CD1c-positive myeloid dendritic cell (primary cell): ENCODE data around the gene CACNB4.
A peak's percentile ranks its signal among the peaks of the same experiment; 100 is the strongest.

Experiments used
- DNase-seq: peaks from one replicate; pipeline ENCODE4 v3.0.0-alpha.2; 2016; ENCODE audit errors: extremely low spot score

The CACNB4 gene

DNA sequence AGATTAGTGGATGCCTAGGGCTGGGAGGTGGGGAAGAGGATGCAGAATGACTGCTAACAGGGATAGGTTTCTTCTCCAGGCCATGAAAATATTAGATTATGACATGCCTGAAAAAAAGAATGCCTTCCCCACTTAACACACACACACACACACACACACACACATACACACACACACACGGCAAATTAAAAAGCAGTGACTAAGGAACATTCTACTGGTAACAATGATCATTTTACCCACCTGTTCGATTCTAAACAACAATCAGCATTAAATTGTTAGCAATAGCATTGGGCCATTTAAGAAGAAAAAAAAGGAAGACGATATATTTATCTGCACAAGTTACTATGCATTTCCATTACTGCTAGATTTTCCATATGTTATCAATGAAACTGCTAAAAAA lies 10.8 kb downstream of the CACNB4 start:
- no peak for DNase-seq

DNA sequence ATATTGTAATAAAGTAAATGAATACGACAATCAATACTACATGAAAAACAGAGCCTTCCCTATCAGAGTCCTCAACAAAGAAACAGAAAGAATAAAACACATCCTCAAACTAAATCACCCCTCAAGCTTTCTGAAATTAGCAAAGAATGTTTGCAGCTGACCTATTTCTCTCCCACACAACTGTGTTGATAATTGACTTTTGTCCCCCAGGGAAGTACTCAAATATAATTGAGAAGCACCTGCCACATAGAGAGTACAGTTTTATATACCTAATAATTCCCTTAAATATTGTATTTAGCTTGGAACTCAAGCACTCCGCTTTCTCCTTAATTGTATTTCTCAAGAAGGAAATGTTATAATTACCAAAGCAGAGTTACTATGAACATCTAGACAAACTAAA lies 12.6 kb downstream of the CACNB4 start:
- no peak for DNase-seq

DNA sequence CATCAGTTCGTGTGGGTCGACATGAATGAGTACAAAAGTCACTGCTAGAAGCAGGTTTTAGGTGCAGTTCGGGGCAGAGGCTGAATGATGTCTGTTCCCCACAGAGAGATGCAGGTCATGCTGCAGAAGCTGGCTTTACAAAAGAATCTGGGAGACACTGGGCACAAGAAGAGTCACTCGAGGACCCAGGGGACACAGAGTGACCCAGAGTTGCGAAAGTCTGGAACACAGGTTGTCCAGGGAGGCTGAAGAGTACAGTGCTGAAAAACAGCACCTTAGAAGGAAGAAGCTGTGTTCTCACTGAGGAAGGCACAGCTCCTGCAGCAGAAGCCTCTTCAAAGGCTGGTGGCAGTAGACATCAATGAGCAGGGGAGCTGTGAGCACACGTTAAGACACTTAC lies 14.8 kb downstream of the CACNB4 start:
- no peak for DNase-seq

DNA sequence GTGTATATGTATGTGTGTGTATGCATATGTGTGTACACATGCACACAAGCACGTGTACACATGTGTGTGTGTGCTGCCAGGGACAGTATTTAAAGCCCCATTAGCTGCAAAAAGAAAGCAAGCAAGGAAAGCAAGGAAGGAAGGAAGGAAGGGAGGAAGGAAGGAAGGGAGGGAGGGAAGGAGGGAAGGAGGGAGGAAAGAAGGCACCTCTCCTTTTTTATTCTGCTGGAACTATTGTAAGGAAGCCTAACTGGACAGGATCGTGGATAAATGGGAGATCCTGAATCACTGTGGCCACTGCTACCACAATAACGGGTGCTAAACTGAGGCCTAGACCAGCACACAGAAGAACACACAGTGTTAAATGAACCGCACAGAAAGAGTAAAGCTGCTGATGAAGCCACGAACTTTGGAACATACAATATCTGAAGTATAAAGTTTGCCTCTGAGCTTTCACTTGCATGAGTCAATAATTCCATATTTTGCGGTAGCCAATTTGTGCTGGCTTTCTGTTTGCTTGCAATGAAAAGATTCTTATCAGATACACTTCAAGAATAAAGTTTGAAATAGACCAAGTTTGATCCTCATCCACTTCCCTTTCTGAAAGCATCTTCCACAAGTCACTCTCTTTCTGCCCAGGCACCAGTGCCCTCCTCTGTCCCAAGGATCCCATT lies 15.5 kb downstream of the CACNB4 start:
- DNase-seq: no peak

DNA sequence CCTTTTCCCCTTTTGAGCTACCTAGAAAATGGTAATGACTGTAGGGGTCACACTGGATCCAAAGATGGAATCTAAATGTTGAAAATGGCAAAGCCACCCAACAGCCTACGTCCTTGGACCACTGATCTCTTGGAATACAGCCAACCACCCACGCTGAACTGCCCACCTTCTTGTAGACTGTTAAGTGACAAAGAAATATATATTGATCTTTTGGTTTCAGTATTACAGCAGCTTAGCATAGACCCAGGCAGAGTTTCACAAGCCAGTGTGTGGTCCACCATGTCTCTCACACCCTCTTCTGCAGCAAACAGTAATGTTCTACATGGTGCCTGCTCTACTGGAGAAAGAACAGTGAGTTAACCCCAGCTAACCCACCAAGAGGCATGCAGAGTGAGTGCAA lies 20.2 kb downstream of the CACNB4 start:
- no peak for DNase-seq

DNA sequence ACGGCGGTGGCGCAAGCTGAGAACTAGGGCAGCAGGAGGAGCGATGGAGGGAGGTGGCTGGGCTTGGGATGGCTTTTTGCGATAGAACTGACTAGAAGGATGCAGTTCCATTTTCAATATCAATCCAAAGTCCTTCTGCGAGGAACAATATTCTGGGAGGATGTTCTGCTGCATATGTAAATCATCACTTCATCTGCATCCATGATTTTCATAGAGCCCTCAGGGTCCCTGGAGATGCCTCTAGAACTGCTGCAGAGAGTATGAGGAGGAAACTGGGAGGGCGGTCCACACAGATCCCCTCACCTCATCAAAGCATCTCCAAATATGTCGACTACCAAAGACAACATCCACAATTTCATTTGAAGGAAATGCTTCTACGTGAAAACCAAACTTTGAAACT lies 20.8 kb downstream of the CACNB4 start:
- no peak for DNase-seq

DNA sequence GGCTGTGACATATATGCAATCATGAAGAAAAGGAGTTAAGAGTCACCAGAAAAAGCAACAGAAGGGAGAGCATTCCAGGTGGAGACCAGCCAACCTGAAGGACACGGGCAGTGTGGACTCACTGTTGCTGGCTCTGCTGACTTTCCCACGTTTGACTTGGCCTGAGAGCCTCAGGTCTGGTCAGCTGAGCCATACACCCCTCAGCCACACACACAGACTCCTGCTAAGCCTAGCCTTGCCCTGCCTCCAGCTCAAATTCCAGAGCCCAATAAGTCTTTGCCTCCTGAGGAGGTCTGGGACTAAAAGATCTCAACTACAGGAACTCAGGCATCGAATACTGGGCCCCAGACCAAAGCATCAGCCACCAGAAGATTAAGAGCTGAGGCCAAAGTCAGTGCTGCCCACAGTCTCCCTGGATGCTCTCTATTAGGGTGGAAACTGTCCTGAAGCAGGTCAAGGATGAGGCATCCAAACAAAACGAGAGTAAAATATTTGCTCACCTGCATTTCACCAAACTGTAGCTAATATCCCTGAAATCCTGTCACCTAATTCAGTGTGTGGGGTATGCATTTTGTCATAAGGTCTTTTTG lies 23.3 kb downstream of the CACNB4 start:
- no peak for DNase-seq

DNA sequence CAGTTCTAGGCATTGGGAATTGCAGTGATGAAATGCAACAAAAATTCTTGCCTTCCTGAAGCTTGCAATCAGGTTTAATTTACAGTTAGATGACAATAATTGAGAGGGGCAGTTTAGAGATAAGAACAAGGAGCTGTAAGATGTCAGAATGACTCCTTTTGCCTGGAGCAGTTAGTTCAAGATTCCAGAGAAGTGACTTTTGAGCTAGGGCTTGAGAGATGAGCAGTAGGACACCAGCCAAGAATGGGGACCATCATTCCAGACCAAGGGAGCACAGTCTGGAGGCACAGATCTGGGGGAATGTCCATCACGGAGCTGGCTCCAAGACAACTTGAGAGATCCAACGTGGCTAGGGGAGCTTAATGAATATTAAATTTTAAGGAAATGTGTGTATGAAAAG lies 26.8 kb downstream of the CACNB4 start:
- no peak for DNase-seq

DNA sequence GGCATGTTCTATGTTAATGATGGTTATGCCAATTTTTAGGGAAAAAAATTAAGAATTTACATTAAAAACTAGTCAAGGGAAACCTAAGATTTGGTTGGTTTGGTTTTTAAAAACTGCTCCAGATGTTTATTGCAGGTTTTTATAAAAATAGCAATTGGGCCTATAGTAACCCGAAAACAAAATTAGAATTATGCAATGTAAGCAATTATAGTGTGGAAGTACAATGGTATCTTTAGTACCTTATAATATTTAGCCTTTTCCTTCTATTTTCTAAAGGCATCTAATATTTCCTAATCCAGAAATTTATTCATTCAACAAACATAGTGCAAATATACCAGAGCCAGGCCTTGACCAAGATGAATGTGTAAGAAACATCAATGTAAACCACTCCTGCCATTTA lies 27.3 kb downstream of the CACNB4 start:
- DNase-seq: no peak

DNA sequence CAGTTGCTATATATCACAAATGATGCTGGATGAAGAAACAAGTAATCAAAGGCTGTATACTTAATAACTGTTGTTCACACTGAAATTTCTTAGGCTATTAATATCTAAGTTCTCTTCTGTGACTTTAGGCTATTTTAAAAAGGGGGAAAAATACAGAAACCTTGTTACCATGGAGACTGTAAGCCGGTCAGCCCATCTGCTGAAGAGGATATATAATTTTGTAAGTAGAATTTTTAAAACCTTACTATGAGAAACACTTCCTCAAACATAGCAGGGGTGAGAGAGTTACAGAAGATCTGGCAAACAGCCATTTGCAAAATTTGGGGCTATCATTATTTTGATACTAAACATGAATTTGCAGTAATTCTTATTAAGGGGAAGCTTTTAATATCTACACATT lies 27.8 kb downstream of the CACNB4 start:
- DNase-seq: peak; percentile 27

DNA sequence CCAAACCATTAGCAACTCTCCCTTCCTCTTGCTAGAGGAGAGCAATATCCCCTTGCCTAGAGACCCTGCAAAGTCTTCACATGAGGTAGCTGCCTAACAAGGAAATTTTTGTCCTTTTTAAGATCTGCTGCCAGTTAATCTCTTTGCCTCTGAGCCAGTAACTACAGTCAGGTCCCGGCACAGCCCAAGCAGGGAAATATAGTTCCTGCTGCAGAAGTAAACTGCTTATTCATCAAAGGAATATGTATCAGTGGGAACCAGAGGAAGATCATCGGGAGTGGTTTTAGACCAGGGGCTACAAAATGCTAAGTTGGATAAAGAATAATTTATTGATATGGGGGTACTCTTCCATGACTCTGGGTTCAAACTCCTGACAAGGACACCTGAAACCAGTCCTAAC lies 30.6 kb downstream of the CACNB4 start:
- DNase-seq: no peak

DNA sequence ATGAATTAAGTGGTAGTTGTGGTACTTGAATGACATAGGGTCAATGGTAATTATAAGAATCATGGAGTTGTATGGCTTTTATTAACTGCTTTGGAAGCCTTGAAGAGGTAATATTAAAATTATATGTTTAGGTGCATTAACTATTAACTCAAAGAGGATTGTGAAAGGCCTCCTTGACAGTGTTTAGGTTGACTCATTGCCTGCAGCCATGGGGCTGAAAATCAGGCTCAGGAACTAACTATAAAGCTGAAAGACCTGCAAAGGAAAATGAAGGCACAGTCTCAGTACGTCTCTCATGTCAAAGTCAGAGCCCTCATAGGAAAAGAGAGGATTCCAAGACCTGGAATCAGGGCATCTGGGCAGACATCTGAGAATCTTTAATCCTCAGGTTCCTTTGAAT lies 31.0 kb downstream of the CACNB4 start:
- no peak for DNase-seq

DNA sequence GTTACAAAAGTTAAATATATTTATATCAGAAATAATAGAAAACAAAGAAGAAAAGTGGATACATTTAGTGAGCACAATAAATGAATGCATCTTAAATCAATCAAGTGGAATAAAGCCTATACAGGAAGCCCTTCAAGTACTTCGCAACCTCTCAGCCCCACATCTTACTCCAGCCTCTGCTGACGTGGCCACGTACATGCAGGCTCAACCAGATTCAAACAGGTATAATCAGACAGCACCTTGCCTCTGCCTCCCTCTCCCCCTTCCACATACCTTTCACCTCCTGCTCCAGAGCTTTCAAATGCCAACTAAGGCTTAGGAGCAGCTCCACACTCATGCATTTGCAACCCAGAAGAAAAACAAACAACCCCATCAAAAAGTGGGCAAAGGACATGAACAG lies 32.9 kb downstream of the CACNB4 start:
- no peak for DNase-seq

DNA sequence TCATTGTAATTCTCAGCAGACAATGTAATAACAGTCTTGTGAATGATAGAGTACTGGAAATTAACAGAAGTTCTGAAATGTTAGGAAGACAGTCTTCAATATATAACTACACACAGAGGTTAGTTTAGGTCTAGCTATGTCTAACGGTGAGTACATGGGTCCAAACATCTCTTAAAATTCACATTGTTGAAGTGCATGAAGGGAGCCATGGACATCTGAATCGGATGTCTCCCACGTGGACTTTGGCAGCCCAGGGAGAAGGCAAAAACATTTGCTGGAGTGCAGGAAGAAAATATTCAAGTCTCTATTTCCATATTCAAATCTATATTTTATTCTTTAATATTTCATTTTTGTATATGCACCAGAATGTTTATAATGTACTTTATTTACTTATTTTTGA lies 34.8 kb downstream of the CACNB4 start:
- DNase-seq: no peak

DNA sequence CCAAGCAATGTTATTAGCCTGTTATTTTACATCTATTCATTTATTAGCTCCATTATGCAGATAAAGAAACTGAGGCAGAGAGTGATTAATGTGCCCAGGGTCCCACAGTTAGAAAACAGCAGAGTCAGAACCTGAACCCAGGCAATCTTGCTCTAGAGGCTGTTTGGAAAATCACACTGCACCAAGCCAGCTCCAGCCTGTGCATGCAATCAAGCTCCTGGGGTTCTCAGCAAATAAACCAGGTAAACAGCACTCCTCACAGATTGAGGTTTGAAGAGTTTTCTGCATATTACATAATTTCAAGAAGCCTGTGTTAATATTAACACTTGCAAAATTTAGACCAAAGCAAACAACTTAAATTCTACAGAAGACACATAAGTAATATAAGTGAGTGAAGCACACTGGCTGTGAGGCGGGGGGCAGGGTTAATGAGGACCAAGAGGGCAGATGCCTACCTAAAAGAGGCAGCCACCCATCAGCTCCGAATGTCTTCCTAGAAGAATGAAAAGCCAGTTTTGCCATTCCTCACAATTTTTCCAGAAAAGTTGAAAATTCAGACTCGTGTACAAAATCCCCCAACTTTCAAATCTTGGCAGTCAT lies 35.4 kb downstream of the CACNB4 start:
- DNase-seq: no peak

DNA sequence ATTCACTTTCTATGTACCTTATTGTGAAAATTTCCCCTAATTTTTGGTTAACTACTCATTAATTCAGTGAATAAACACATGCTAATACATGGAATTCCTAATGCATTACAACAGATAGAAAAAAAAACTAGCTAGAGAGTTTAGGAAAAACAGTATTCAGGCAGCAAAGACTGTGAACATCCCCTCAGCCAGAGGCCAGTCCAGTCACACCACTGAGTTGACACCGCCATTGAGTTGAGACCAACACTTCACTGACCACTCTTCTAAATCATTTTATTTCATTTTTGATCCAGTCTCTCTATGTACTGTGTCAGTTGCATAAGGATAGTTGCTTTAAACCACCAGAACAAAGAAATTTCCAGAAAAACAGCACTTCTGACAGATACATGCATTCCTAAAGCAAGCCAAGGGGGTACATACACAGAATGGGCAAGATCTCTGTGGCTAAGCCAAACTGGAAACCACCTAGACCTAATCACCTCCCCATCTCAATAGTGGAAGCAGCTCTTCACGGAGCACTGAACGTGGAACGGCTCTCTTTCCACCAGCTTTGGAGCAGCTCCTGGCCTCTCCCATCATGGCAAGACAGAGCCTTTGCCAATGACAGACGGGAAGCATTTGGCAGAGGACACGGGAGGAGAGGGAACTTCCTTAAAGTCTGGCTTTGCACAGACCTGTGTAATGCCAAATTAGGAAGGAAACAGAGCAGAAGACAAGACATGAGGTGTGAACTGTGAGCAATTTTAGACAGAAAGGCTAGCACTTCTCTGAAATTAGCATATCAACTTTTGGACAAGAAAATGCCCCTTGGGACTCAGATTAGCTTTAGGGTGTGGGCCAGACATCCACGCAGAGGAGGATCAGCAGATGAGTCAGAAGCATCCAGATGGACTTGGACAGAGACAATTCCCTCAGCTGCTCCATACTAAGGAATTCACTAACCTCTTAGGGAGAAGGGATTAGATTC lies 36.4 kb downstream of the CACNB4 start:
- peak; percentile 42 for DNase-seq

DNA sequence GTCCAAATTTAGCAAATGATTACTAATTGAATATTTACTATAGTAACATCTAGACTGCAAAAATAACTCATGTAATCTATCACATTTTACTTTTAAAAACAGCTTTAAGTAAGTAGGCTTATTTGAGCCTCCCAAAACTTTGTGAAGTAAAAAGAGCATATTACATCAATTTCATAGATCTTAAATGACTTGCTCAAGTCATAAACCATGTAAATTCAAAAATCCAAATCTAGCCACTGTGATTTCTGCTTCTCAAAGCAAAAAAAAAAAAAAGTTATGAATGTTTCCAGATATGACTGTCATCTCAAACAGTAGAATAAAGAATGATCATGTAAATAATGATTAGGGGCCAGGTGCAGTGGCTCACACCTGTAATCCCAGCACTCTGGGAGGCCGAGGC lies 37.5 kb downstream of the CACNB4 start:
- DNase-seq: no peak

DNA sequence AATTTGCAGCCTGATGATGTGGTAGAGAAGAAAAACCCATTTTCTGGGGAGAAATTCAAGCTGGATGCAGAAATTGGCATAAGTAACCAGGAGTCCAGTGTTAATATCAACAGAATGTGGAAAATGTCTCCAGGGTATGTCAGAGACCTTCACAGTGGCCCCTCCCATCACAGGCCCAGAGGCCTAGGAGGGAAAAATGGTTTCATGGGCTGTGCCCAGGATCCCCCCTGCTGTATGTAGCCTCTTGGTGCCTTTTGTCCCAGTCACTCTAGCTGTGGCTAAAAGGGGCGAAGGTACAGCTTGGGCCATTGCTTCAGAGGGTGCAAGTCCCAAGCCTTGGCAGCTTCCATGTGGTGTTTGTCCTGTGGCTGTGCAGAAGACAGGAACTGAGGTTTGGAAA lies 40.2 kb downstream of the CACNB4 start:
- DNase-seq: no peak

DNA sequence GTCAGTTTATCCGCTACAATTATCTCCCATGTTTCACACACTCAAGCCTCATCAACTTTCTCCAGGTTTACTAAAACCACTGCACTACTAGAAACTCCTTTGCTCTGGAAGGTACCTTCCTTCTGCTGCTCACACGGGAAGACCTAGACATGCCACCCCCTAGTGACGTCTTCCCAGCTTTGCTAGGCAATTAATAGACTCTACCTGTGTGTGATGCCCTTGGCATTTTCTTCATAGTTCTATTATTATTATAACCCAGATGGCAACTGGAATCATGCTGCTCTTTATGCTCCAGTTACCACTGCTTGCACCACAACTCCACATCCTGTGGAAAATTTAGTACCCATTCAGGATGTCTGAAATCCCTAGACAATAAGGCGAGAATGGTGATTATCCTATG lies 42.4 kb downstream of the CACNB4 start:
- no peak for DNase-seq

DNA sequence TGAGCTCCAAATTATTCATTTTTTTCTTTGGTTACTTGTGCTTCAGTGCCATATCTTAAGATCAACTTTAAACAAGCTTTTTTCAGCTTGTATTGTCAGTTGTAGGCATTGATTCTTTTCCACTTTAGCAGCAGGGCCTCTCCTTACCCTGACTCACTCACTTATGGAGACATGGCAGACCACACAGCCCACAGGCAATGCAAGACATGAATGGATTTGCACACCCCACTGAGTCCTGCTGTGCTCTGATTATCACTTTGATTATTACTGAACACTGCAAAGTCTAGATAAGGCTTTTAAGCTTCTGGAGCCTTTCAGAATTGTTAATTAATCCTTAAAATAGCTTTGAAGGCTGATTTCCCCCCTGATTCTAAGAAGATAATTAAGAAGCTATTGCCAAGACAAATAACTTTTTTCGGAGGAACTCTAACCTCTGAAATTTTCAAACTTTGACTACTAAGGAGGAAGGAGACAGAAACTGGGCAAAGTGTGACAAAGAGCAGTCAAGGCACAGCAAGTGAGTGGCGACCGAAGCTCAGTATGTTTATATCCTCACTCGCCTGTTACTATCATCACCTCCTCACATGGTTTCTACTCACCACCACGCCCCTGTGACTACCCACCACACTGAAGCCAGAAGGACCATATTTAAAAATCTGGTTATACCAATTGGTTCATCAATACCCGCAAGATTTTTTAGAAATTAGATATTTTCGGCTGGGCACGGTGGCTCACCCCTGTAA lies 43.3 kb downstream of the CACNB4 start:
- DNase-seq: no peak

DNA sequence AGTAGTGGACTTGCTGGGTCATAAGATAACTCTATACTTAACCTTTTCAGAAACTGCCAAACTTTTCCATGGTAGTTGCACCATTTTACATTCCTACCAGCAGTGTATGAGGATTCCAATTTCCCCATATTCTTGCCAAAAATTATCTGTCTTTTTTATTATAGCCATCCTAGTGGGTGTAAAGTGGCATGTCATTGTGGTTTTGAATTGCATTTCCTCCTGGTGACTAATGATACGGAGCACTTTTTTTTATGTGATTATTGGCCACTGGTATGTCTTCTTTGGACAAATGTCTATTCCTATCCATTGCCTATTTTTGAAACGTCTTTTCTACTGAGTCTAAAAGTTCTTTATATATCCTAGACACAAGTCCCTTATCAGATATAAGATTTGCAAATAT lies 44.3 kb downstream of the CACNB4 start:
- DNase-seq: peak; percentile 79

DNA sequence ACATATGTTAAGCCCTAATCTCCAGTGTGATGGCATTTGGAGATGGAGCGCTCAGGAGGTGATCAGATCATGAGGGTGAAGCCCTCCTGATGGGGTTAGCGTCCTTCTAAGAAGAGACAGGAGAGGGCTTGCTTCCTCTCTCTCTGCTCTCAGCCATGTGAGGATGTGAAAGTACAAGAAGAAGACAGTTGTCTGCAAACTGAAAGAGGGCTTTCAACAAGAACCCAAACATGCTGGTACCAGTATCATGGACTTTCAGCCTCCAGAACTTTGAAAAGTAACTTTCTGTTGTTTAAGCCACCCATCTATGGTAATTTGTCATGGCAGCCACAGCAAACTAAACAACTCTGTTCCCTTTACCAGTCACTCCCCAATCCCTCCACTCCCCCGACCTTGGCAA lies 47.4 kb downstream of the CACNB4 start:
- DNase-seq: peak; percentile 59
